Duodenal mucosa (tissue), 2 donors: ENCODE results near the gene SLC25A20.

Source experiments
- H3K27ac ChIP-seq: one replicate; pipeline ENCODE4 v1.7.0; 2013; ENCODE audit warnings: low read depth, low read length
- H3K27me3 ChIP-seq, 2 donors: one replicate each; pipeline ENCODE4 v1.7.0; 2013; ENCODE audit warnings: low read length in 2 of 2, control low read depth in 1 of 2; ENCODE audit not compliant: insufficient read depth in 2 of 2, control insufficient read depth in 1 of 2
- H3K36me3 ChIP-seq, 2 donors: one replicate each; pipeline ENCODE4 v1.7.0; 2013; ENCODE audit warnings: low read length in 2 of 2, control low read depth in 1 of 2; ENCODE audit not compliant: insufficient read depth in 2 of 2, control insufficient read depth in 1 of 2
- H3K4me1 ChIP-seq, 2 donors: one replicate each; pipeline ENCODE4 v1.7.0; 2013; ENCODE audit warnings: low read length in 2 of 2, control low read depth in 1 of 2; ENCODE audit not compliant: insufficient read depth in 2 of 2, control insufficient read depth in 1 of 2
- H3K4me3 ChIP-seq, 2 donors: one replicate each; pipeline ENCODE4 v1.7.0; 2013; ENCODE audit warnings: low read length in 2 of 2, low read depth in 1 of 2
- H3K9ac ChIP-seq, 2 donors: one replicate each; pipeline ENCODE4 v1.7.0; 2013; ENCODE audit warnings: low read length in 2 of 2, low read depth in 1 of 2
- H3K9me3 ChIP-seq, 2 donors: one replicate each; pipeline ENCODE4 v1.7.0; 2013; ENCODE audit warnings: low read length in 2 of 2, control low read depth in 1 of 2; ENCODE audit not compliant: control insufficient read depth in 1 of 2

Gene SLC25A20

GRCh38 chr3:48820612-48821324, 77.9 kb downstream of the SLC25A20 start:
- Histone ChIP-seq H3K9ac (no peak overlapping the region), H3K27ac (no peak overlapping the region), H3K4me1 (peaks cover 0 to 4% of the 10 kb centered on the region in 2 donors), H3K4me3 (no peak overlapping the region), H3K9me3 (no peaks in the 10 kb centered on the region), H3K27me3 (no peaks in the 10 kb centered on the region), H3K36me3 (no peaks in the 10 kb centered on the region)

DNA sequence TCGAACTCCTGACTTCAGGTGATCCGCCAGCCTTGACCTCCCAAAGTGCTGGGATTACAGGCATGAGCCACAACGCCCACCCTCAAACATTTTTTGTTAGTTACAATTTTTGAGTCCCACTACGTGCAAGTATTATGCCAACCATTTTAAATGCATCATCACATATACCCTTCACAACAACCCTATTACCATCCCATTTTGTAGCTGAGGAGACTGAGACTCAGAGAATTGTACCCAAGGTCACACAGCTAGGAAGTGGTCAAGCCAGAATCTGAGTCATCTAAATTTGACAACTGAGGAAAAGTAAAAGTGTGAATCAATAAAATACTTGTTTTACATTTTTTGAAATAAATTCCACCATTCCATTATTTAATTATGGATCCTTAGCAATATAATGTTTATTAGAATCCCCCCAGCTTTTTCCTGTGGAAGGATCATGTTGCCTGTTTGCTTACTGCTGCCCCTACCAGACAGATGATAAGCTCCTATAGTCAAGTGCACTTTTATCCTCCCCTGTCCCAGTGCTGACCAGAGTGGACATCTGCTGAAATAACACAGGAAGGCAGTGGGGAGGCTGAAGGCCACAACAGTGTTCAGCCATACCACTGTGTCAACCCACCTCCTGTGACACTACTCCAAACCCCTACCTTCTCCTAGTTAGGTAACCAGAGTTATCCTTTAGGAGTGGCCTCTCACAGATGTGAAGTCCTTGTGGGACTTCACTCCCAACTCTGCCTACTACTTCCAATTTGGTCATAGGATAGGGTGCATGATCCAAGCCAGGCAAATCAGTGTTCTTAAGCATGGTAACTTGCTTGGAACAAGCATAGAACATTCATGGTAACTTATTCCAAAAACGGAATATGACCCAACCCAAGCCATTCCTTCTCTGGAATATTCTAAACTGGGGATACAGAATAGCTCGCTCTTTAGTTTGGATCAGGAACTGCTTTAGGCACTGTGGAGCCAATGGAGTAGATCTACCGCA, 79.2 kb downstream of the SLC25A20 start:
- Histone ChIP-seq H3K27me3 (no peaks in the 10 kb centered on the region), H3K27ac (no peak overlapping the region), H3K4me1 (peaks cover 0 to 4% of the 10 kb centered on the region in 2 donors), H3K9ac (no peak overlapping the region), H3K4me3 (no peak overlapping the region), H3K36me3 (no peaks in the 10 kb centered on the region), H3K9me3 (no peaks in the 10 kb centered on the region)

DNA sequence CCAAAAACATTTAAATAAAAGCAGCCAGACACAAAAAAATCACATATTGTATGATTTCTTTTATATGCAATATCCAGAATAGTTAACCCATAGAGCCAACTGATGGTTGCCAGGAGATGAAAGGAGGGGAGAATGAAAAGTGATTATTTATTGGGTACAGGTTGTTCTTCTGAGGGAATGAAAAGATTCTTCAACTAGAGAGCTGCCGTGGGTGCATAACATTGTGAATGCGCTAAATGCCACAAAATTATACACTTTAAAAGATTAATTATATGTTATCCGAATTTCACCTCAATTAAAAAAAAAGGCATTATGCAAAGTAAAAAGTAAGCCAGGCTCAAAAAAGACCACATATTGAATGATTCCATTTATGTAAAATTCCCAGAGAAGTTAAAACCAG, 87.2 kb downstream of the SLC25A20 start:
- Histone ChIP-seq H3K9ac (no peak overlapping the region), H3K36me3 (no peaks in the 10 kb centered on the region), H3K4me3 (no peak overlapping the region), H3K27ac (no peak overlapping the region), H3K4me1 (no peaks in the 10 kb centered on the region), H3K9me3 (no peaks in the 10 kb centered on the region), H3K27me3 (no peaks in the 10 kb centered on the region)
